Measurements from ENCODE around the gene AAGAB. TPM values are rescaled to one million over a fixed set of nuclear protein-coding genes. Genes with fewer than 3 reads are reported as not detected.
A peak's percentile ranks its signal among the peaks of the same experiment; 100 is the strongest.

Gene AAGAB
- total RNA-seq, 2 donors from 2014 or later, result 51.7 to 65.0 TPM

DNA sequence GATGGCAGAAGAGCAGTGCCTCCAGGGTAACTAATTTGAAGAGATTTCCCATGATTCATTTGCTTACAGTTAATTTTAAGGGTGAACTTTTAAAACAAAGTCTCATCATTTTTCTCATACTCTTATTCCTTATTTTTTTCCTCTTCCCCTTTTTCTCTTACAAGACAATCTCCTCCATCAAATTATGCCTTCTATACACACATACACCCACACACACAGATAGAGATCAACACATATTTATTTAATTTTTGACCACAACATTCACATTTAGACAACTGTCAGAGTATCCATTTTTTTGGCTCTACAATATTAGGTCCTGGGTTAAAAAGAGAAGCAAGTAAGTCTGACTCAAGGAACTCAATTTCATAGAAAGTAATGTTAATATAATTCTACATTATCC lies 37.6 kb downstream of the AAGAB start:
- H3K36me3 Mint-ChIP-seq (ENCODE audit: insufficient read depth in 2 of 2), result peaks cover 4 to 15% of the 10 kb centered on the region in 2 donors
- H3K4me3 Mint-ChIP-seq, result no peak overlapping the region
- no peaks in the 10 kb centered on the region for H3K27me3 Mint-ChIP-seq (ENCODE audit: low read depth)
- H3K4me1 Mint-ChIP-seq (ENCODE audit: low read depth), result peaks cover 8% of the 10 kb centered on the region
- H3K27ac Mint-ChIP-seq, result peak overlapping the region; percentile 82
- no peak for ATAC-seq (replicated peaks in 1 of 2)
- no peaks in the 10 kb centered on the region for H3K9me3 Mint-ChIP-seq
- DNase-seq, result no peak

DNA sequence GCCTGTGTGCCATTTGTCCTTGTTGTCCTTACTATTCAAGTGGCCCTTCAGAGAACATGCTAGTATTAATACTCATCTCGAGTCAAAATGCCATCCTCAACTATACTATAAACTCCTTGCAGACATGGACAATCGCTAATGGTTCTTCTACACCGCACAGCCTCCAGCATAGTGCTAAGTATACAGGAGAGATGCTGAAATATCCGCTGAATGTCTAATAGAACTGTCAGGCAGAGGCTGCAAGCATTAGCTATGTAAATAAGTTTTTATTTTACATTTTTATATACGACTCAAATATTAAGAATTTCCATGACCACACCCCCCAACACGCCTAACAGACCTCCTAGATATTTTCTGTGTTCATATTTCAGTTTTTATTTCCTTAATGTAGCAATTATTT lies 39.4 kb downstream of the AAGAB start:
- no peak overlapping the region for H3K27ac Mint-ChIP-seq
- no peak overlapping the region for H3K4me3 Mint-ChIP-seq
- ATAC-seq (replicated peaks in 1 of 2) (no peak), DNase-seq (no peak)
- H3K36me3 Mint-ChIP-seq (ENCODE audit: insufficient read depth in 2 of 2), result peaks cover 4 to 18% of the 10 kb centered on the region in 2 donors
- H3K27me3 Mint-ChIP-seq (ENCODE audit: low read depth), result no peaks in the 10 kb centered on the region
- H3K4me1 Mint-ChIP-seq (ENCODE audit: low read depth), result peaks cover 8% of the 10 kb centered on the region
- no peaks in the 10 kb centered on the region for H3K9me3 Mint-ChIP-seq

DNA sequence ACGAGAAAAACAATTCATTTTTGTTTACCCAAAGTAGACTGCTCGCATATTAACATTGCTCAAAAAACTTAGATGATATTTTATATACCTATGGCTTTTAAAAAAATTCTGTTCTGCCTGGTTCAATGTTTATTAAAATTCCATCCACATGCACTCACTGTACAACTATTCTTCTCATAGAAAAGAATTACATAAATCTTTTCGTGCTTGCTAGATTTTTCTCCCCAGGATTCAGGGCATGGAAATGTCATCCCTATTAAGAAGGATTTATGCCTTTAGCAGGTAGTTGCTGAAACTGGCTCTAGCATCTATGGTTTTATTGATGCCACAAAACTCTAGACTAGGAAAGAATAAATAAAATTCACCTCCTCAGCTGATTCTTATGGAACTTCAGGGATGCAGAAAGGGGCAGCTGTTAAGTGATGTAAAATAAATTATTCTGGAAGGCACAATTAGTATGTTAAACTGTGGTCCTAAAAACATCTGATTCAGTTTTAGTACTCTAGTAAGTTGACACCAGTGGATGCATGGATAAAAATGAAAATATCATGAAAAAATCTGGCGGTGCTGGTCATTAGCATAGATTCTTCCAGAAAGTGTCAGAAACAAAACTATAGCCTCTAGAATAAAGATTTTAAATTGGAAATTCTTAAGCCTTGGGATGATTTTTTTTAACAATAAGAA lies 41.6 kb downstream of the AAGAB start:
- no peak for DNase-seq
- no peak for ATAC-seq (replicated peaks in 1 of 2)
- Mint-ChIP-seq H3K9me3 (no peaks in the 10 kb centered on the region), H3K4me1 (ENCODE audit: low read depth) (no peaks in the 10 kb centered on the region), H3K27me3 (ENCODE audit: low read depth) (no peaks in the 10 kb centered on the region), H3K36me3 (ENCODE audit: insufficient read depth in 2 of 2) (peaks cover 3 to 19% of the 10 kb centered on the region in 2 donors), H3K27ac (no peak overlapping the region), H3K4me3 (no peak overlapping the region)

DNA sequence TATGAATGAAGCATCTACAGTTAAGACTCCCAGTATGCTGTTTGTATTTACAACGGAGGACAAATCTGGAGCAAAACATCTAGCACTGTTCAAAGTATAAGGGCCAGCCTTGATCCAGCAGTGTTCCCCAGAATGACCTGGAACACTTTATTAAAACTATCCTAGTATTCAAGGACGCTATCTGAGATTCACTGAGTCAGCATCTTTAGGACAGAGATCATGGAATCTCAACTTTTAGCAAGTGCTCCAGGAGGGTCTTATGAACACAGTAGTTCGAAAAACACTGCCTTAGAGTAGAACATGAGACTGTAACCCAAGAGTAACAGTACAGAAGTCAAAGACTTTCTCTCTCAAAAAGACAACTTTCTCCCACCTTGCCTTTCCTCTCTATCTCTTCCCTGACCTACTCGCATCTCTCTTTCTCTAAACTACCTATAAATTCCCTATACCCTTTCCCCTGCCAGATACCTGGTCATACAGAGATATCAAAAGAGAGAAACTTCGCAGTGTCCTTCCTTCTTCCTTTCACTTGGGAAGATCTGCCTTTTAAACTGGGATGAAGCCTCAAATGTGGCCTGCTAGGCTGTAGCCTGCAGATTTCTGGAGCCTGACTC lies 43.8 kb downstream of the AAGAB start:
- ATAC-seq (replicated peaks in 1 of 2) (no peak), DNase-seq (no peak)
- Mint-ChIP-seq H3K4me3 (no peak overlapping the region), H3K36me3 (ENCODE audit: insufficient read depth in 2 of 2) (peaks cover 3 to 12% of the 10 kb centered on the region in 2 donors), H3K9me3 (no peaks in the 10 kb centered on the region), H3K27me3 (ENCODE audit: low read depth) (no peaks in the 10 kb centered on the region), H3K4me1 (ENCODE audit: low read depth) (no peaks in the 10 kb centered on the region), H3K27ac (no peak overlapping the region)

DNA sequence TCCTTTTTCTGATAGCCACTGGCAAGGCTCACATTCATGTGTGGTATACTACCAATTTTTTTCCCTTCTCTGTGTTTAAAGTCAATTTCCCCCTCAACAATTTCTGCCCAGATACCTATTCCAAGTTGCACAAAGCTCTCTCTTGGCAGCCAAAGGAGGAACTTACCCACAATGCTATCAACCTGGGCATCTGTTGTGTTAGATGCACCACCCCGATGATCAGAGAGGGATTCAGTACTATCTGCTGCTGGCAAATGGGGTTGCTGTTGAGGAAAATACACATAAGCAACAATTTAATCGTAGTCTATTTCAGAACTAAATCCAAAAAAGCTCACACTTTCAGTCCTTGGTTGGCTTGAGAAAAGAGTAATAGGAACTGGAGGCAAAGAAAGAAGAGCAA lies 46.1 kb downstream of the AAGAB start:
- DNase-seq (no peak), ATAC-seq (replicated peaks in 1 of 2) (no peak)
- no peak overlapping the region for H3K4me3 Mint-ChIP-seq
- peak overlapping the region; percentile 39 for H3K27ac Mint-ChIP-seq
- H3K9me3 Mint-ChIP-seq, result no peaks in the 10 kb centered on the region
- H3K27me3 Mint-ChIP-seq (ENCODE audit: low read depth), result no peaks in the 10 kb centered on the region
- peaks cover 5 to 19% of the 10 kb centered on the region in 2 donors for H3K36me3 Mint-ChIP-seq (ENCODE audit: insufficient read depth in 2 of 2)
- H3K4me1 Mint-ChIP-seq (ENCODE audit: low read depth), result no peaks in the 10 kb centered on the region

DNA sequence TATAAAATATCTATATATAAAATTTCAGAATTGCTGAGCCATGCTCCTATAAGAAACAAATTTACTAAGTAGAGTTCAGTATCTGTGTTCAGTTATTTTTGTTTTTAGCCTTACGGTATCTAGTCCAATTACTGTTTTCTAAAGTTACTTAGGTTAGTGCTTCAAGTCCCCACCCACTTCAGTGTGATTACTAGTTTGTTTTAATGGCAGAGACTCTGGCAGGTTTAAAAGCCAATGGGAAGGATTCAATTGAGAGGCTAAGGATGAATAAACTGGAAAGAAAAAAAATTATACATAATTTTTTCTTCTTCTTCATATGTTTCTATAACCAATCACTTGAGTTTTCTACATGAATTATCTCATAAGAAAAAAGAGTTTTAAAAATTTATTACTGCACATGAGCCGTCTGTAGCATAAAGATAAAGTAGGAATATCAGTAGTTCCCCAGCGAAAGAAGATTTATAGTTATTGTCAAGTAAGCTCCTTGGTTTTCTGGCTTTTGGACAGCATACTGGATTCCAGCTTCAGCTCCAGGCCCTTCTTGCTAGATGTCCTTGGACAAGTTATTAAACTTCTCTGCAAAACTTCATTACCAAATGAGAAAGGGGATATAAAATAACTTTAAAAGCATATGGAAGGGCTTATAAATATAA lies 46.8 kb downstream of the AAGAB start:
- no peaks in the 10 kb centered on the region for H3K4me1 Mint-ChIP-seq (ENCODE audit: low read depth)
- no peak for ATAC-seq (replicated peaks in 1 of 2)
- no peaks in the 10 kb centered on the region for H3K9me3 Mint-ChIP-seq
- peaks cover 5 to 24% of the 10 kb centered on the region in 2 donors for H3K36me3 Mint-ChIP-seq (ENCODE audit: insufficient read depth in 2 of 2)
- H3K4me3 Mint-ChIP-seq, result no peak overlapping the region
- DNase-seq, result no peak
- H3K27me3 Mint-ChIP-seq (ENCODE audit: low read depth), result no peaks in the 10 kb centered on the region
- H3K27ac Mint-ChIP-seq, result no peak overlapping the region

DNA sequence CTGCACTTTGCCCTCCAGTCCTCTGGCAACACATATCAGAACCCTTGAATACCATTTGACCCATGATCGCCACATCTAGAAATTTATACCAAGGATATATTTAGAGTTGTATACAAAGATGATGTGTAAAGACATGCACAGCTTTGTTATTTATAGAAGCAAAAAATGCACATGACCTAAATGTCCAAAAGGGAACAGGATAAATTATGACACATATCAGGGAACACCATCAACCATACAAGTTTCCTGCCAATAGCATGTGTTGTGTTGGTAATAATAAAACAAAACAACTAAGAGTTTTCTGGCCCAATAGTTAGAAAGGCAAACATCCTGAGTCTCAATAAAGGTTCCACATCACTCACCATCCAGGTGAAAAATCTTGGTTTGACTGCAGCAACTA lies 51.5 kb downstream of the AAGAB start:
- Mint-ChIP-seq H3K4me1 (ENCODE audit: low read depth) (peaks cover 8% of the 10 kb centered on the region), H3K27me3 (ENCODE audit: low read depth) (no peaks in the 10 kb centered on the region), H3K4me3 (no peak overlapping the region), H3K27ac (peak overlapping the region; percentile 39), H3K36me3 (ENCODE audit: insufficient read depth in 2 of 2) (peaks cover 4 to 16% of the 10 kb centered on the region in 2 donors), H3K9me3 (no peaks in the 10 kb centered on the region)
- DNase-seq (no peak), ATAC-seq (replicated peaks in 1 of 2) (no peak)

DNA sequence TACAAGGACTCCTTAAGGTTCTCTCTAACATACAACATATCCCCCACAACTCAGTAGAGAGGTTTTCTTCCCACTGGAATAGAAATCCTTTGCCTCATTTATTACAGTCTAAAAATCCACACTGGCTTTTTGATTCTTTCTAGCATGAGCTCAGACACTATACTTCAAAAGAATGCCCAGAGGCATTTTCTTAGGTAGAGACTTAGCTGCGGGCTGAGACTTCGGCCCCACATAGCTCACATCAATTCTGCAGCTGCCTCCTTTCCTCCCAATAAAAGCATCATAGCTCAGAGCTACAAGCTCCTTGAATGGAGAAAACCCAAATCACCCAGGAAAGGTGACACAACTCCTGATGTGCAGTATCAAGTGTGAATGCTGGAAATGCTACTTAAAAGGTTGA lies 52.4 kb downstream of the AAGAB start:
- ATAC-seq (replicated peaks in 1 of 2), result no peak
- Mint-ChIP-seq H3K27ac (peak overlapping the region; percentile 51), H3K9me3 (no peaks in the 10 kb centered on the region), H3K4me1 (ENCODE audit: low read depth) (peaks cover 10% of the 10 kb centered on the region), H3K27me3 (ENCODE audit: low read depth) (no peaks in the 10 kb centered on the region), H3K4me3 (no peak overlapping the region), H3K36me3 (ENCODE audit: insufficient read depth in 2 of 2) (peaks cover 5 to 16% of the 10 kb centered on the region in 2 donors)
- no peak for DNase-seq

DNA sequence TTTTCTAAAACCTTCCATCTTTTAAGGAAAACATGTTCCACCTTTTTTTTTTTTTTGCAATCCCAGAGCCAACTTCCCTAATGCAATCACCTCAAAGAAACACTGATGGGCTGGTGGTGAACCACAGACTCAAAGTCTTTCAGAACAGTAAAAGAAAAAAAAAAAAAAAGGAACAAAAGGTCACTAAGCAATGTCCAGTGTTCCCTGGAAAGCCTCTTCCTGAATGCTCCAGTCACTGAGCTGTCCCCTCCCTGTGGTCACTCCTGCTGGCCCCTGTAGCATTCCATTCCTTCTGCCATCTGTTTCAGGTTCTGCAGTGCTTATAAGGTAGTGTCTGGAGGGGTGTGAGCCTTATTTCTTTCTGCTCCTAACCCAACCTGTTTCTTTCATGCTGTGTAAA lies 53.3 kb downstream of the AAGAB start:
- no peaks in the 10 kb centered on the region for H3K9me3 Mint-ChIP-seq
- ATAC-seq (replicated peaks in 1 of 2) (no peak), DNase-seq (no peak)
- no peak overlapping the region for H3K27ac Mint-ChIP-seq
- peaks cover 10% of the 10 kb centered on the region for H3K4me1 Mint-ChIP-seq (ENCODE audit: low read depth)
- peaks cover 9 to 24% of the 10 kb centered on the region in 2 donors for H3K36me3 Mint-ChIP-seq (ENCODE audit: insufficient read depth in 2 of 2)
- H3K27me3 Mint-ChIP-seq (ENCODE audit: low read depth), result no peaks in the 10 kb centered on the region
- no peak overlapping the region for H3K4me3 Mint-ChIP-seq

DNA sequence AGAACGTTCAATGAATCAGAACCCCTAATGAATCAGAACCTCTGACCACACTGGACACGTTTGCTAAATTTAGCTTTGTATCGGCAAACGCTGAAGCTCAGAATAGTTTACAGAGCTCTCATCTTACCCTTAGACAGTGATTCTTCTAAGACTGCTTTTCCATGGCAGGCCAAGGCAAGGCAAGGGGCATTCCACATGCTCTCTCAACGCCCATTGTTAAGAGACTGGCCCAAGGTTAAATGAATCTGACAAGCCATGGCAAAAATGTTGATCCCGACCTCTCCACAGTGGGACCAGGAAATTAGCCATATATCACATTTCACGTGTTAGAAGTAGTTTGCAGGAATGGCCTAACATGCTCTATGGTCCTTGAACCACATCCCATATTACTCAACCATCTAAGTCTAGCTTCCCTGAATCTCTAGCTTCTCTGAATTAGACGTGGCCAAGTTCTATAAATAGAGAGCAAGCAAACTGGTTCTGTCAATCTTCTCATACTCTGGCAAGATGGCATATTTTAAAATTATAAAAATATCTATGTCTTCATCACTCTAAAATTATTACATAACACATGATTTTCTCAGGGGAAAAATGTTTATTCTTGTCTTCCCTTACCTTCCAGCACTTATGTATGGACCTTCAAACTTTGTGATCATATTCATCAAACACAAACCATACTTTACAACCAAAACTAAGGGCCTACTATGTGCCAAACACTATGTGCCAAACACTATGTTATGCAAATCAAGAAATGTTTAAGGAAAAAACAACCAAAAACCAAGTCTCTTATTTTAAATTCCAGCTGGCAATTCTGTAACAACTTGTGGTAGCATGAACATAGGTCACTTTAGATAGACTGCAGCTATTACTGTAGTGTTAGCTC lies 54.3 kb downstream of the AAGAB start:
- Mint-ChIP-seq H3K36me3 (ENCODE audit: insufficient read depth in 2 of 2) (peaks cover 7 to 22% of the 10 kb centered on the region in 2 donors), H3K27me3 (ENCODE audit: low read depth) (no peaks in the 10 kb centered on the region), H3K27ac (peak overlapping the region; percentile 34), H3K4me1 (ENCODE audit: low read depth) (peaks cover 10% of the 10 kb centered on the region), H3K4me3 (no peak overlapping the region), H3K9me3 (no peaks in the 10 kb centered on the region)
- no peak for DNase-seq
- no peak for ATAC-seq (replicated peaks in 1 of 2)

DNA sequence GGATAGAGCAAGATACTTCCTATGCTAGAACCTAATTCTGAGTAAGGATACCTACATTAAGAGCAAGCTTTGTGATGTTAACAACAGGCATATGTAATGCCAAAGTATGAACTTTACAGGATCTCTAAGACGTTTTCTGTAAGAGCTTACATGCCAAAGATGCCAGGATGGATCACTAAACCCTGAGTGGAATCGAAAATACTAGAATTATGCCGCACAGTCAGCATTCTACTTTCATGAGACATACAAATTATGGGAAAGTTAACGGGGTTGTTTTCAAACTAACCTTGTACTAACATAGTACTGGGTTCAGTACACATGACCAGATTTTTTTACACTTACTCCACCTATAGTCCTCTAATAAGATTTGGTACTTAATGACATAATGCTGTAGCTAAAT lies 55.1 kb downstream of the AAGAB start:
- H3K4me1 Mint-ChIP-seq (ENCODE audit: low read depth), result peaks cover 10% of the 10 kb centered on the region
- ATAC-seq (replicated peaks in 1 of 2), result no peak
- no peak overlapping the region for H3K4me3 Mint-ChIP-seq
- H3K27me3 Mint-ChIP-seq (ENCODE audit: low read depth), result no peaks in the 10 kb centered on the region
- no peaks in the 10 kb centered on the region for H3K9me3 Mint-ChIP-seq
- peaks cover 7 to 19% of the 10 kb centered on the region in 2 donors for H3K36me3 Mint-ChIP-seq (ENCODE audit: insufficient read depth in 2 of 2)
- no peak for DNase-seq
- H3K27ac Mint-ChIP-seq, result peak overlapping the region; percentile 34

DNA sequence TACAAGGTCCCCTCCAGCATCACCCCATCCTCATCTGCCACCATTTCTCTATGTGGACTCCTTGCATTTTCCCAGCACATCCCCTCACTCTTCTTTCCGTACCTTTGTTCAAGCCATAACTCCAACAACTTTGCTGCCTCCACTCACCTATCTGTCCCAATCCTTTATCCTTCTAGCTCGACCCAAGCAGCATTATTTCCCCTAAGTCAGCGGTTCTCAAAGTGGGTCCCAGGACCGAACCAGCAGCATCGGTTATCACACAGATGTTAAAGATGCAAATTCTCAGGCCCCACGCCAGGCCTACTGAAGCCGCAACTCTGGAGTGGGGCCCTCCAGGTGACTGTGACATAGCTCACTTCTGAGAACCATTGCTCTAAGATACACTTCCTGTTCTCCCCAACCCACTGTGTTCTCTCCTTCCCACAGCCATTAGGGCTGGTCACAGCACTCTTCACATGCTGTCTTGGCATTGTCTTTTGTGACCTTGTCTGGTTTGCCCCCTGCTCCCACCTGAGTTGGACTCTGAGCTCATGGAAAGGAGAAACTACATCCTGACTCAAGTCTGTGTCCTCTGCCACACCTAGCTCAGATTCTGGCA lies 56.2 kb downstream of the AAGAB start:
- Mint-ChIP-seq H3K27ac (peak overlapping the region; percentile 26), H3K4me3 (peak overlapping the region; percentile 1 to 3), H3K9me3 (no peaks in the 10 kb centered on the region), H3K27me3 (ENCODE audit: low read depth) (no peaks in the 10 kb centered on the region), H3K36me3 (ENCODE audit: insufficient read depth in 2 of 2) (peaks cover 9 to 15% of the 10 kb centered on the region in 2 donors), H3K4me1 (ENCODE audit: low read depth) (peaks cover 10% of the 10 kb centered on the region)
- ATAC-seq (replicated peaks in 1 of 2), result peak; percentile 50 to 74
- no peak for DNase-seq

All from activated T-cell treated with anti-CD3 and anti-CD28 coated beads, Interleukin-2, amount 50 U/mL, for 72 hours (primary cell).